Iris pigment epithelial cell (primary cell): ENCODE results near the gene LXN.
A peak's percentile ranks its signal among the peaks of the same experiment; 100 is the strongest.
"Not testable (repeated sequence)": the region's sequence is repeated elsewhere in the genome, so short reads cannot be mapped to it uniquely, and the experiment has no call there.

Source experiments
- DNase-seq: peaks from one replicate; pipeline ENCODE4 v3.0.0-alpha.2; 2011; ENCODE audit warnings: low read depth

Gene LXN

GRCh38 chr3:158672215-158673176, at the start of gene LXN:
LXN (minus strand) TSS chr3:158672648; CDS start chr3:158672478, 170 bp downstream.
- peak; percentile 92 for DNase-seq

GRCh38 chr3:158722108-158722507, 49.7 kb upstream of the LXN start:
- DNase-seq: no peak

- peak; percentile 98 for DNase-seq
These were observed 46.2 kb upstream of the LXN start for GRCh38 chr3:158718490-158719170.

- DNase-seq: no peak
These were observed 45.1 kb upstream of the LXN start for GRCh38 chr3:158717576-158717975.

GRCh38 chr3:158713094-158713499, 40.6 kb upstream of the LXN start:
- peak; percentile 70 for DNase-seq

GRCh38 chr3:158712443-158712842, 40.0 kb upstream of the LXN start:
- DNase-seq: no peak

GRCh38 chr3:158711886-158712285, 39.4 kb upstream of the LXN start:
- DNase-seq: peak; percentile 70

- DNase-seq: no peak
These were observed 38.2 kb upstream of the LXN start for GRCh38 chr3:158710601-158711000.

- peak; percentile 99 for DNase-seq
These were observed 37.2 kb upstream of the LXN start for GRCh38 chr3:158709666-158710083.

GRCh38 chr3:158703566-158703965, 31.1 kb upstream of the LXN start:
- peak; percentile 48 for DNase-seq

- peak; percentile 79 for DNase-seq
These were observed 30.5 kb upstream of the LXN start for GRCh38 chr3:158702815-158703481.

GRCh38 chr3:158701420-158702065, 29.1 kb upstream of the LXN start:
- peak; percentile 60 for DNase-seq

GRCh38 chr3:158700559-158700958, 28.1 kb upstream of the LXN start:
- DNase-seq: no peak

- peak; percentile 72 for DNase-seq
These were observed 24.2 kb upstream of the LXN start for GRCh38 chr3:158696618-158697017.

GRCh38 chr3:158693866-158694456, 21.5 kb upstream of the LXN start:
- DNase-seq: not testable (repeated sequence)

- DNase-seq: peak; percentile 53
These were observed 12.7 kb upstream of the LXN start for GRCh38 chr3:158685159-158685558.

- DNase-seq: peak; percentile 90
These were observed 10.9 kb upstream of the LXN start for GRCh38 chr3:158683230-158683962.

- DNase-seq: no peak
These were observed 8.4 kb upstream of the LXN start for GRCh38 chr3:158680861-158681260.

GRCh38 chr3:158679547-158680000, 7.1 kb upstream of the LXN start:
- peak; percentile 52 for DNase-seq

- DNase-seq: no peak
These were observed 6.2 kb upstream of the LXN start for GRCh38 chr3:158678687-158679086.

- no peak for DNase-seq
These were observed 630 bp downstream of the LXN start for GRCh38 chr3:158671821-158672214.
